CD4-positive, alpha-beta T cell treated with Interleukin-4 for 4 hours (primary cell): ENCODE data around the gene IGFBP5.

Experiments used
- DNase-seq: peaks from one replicate; pipeline ENCODE4 v3.0.0-alpha.2; 2020

The IGFBP5 gene

DNA sequence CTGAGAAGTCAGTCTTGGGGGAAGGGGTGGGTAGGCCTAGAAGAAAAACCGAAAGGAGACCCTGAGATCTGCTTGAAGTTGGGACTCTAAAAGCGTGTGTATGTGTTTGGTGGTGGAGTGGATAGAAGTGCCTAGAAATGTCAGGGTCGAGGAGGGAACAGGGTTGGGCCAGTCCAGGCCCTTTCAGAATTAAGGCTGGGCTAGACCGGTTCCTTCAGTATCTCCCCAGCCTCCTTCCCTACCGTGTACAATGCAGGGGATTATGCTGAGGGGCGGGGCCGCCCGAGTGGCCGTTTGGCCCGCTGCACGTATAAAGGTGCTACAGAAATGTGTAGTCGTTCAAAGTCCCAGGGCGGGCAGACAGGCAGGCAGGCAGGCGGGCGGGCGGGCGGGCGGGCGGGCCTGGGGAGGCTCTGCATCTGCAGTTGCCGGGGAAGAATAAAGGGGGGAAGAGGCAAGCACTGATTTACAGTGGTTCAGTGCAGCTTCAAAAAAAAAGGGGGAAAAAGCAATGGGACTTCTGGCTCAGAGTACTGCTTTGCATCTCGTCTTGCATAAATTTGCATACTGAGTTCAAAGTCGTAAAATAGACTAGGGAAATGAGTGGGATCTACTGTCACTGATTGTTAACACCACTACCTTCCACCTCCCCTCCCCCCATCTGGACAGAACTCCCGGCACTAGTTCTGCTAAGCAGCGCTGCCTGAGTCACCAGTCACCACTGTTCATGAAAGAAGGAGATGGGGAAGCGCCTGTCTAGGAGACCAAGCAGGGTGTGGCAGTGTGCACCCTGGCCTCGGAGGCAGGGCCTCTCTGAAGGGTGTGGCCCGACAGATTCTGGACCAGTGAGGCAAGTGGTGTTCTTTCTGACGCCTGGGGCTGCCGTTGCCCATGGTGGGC, 58.5 kb downstream of the IGFBP5 start:
- no peak for DNase-seq

DNA sequence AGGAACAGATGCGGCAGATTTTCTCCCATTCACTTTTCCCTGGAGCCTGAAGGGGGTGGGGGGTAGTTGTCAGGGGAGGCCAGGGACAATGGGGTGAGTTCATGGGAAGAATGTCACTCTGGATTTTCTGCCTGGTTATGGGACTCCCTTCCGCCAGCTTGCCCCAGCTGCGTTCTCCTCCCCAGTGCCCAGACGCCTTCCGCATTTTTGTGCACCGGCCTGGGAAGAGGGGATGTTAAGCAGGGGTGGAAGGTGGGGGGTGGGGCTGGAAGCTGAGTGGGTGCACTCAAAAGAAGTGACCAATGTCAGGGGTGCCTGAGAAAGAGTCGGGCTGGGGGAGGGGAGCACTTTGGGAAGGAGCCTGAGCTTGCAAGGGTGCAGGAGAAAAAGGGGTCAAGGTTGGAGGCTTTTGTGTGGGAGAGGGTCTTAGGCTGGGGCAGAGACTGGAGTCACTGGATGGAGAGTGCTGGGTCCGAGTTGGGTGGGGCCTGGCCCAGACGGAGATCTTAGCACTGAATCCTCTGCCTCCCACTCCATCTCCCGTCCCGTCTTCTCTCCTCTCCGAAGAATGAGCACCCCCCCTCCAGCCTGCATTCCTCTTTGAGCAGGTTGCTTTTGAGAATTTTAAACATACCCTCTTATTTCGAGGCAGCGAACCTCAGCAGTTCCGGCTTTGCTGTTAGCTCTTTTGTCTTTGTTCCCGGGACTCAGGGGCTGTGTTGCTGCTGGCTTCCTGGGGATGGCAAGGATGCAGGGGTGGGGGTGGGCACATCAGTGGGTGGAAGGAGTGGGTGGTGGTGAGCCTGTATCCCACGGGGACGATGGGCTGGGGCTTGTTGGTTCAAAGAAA, 59.4 kb downstream of the IGFBP5 start:
- DNase-seq: no peak

DNA sequence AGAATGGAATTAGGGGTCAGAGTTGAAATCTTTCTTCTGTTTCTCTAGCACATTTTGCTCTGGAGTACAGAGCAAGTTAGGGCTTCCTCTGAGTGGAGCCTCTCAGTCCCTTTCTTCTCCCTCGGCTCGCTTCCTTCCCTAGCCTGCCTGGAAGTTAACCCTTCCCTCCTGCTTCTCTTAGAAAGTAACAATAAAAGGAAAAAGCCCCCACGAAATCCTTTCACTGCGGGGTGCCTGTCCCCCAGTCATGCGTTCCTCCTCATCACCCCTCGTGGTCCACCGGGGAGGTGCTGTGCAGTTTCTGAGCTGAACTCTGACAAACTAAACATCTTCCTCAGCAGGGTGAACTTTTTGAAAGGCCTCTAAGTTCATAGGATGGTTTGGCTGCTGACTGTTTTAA, 60.2 kb downstream of the IGFBP5 start:
- DNase-seq: no peak

DNA sequence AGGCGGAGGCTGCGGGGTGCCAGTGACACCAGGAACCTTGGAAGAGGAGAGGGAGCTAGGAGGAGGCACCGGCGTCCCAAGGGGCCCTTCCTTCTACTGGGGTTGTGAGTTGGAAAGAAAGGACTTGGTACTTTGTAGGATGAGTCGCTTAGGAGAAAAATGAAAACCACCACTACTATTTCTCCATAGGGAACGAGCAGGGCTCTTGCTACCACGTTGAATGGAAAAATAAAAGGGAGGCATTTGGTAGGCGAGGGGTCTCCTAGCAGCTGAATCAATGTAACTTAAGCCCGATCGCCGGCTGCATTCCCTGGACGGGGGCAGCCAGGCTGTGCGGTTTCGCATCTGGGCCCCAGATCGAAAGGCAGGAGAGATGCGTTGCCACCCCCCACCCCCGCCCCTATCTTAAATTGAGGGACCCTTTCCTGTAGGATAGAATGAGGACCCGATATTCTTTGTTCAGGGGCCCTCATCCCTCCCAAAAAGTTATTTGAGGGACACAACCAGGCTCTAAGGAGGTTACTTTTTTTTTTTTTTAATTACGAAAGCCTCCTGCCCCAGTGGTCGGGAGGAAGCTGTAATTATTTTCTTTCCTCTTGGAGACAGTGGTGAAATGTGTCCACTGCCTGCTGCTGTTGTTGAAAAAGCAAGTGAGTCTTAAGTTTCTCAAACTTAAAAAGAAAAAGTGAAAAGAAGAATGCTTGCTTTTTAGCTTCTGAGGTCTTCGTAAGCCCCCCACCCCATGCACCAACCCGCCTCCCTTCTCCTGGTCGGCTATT, 60.8 kb downstream of the IGFBP5 start:
- DNase-seq: no peak

DNA sequence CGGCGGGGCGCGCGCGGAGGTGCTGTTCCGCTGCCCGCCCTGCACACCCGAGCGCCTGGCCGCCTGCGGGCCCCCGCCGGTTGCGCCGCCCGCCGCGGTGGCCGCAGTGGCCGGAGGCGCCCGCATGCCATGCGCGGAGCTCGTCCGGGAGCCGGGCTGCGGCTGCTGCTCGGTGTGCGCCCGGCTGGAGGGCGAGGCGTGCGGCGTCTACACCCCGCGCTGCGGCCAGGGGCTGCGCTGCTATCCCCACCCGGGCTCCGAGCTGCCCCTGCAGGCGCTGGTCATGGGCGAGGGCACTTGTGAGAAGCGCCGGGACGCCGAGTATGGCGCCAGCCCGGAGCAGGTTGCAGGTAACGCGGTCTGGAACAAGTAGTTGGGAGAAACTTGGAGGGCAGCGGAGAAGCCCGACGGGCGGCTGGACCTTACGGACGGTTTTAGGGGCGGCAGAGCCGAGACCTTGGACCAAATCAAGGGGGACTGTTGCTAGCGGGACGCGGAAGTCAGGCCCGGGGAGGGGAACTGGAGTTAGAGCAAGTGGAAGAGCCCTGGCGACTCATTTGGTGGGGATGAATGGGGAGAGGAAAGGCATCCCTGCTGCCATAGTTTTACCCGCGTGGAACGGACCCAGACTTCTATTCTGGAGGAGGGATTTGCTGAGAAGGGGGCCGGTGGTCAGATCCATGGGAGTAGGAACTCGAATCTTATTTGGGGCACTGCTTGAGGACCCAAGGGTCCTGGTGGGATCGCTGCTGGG, 61.6 kb downstream of the IGFBP5 start:
- no peak for DNase-seq

DNA sequence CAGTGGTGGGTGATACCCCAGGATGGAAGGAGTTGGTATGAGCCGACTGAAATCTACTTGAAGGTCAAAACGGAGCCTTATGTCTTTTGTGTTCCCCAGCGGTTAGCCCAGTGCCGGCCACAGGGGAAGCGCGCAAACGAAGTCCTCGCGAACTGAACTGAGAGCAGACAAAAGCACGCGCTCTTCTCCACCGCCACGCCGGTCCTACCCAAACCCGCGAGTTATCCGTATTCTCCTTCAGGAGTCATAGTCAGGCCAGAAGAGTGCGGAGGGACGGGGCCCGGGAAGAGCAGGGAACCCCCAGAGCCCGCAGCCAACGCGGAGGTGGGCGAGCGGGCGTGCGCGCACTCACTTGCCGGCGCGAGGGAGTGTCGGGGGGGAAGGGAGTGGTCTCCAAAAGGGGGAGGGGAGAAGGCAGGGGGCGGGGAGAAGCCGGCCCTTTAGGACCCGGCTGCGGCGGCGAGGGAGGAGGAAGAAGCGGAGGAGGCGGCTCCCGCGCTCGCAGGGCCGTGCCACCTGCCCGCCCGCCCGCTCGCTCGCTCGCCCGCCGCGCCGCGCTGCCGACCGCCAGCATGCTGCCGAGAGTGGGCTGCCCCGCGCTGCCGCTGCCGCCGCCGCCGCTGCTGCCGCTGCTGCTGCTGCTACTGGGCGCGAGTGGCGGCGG, 62.3 kb downstream of the IGFBP5 start, which contains the start of gene IGFBP2:
Gene IGFBP2, plus strand, starts transcription at position 469 of the 664 bp plus-strand sequence. Its CDS starts 104 bp downstream, at position 573.
- no peak for DNase-seq

DNA sequence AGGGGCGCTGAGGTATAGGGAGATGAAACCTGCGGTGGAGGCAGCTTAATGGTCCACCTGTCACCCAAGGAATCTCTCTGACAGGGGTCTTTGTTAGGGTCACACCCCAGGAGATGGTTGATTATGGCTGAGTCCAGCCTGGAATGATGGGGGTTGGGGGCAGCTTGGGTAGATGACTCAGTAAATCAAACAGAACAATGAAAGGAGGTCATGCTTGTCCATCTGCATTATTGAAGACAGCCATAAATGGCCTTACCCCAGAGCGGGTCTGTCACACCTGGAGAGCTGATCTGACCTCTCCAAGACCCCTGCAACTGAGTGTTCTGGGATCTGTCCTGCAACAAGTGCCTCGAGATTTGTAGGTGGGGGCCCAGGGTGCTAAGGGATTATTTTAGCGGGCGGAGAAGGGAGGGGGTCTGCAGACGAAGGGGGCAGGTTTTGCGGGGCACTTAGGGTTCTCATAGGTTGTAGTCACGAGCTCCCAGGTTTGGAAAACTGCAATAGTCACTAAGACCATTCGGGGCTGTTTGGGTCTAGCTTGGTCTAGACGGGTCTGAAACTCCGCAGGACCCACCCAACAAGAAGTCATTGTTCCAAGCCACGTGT, 62.9 kb downstream of the IGFBP5 start:
- DNase-seq: no peak

DNA sequence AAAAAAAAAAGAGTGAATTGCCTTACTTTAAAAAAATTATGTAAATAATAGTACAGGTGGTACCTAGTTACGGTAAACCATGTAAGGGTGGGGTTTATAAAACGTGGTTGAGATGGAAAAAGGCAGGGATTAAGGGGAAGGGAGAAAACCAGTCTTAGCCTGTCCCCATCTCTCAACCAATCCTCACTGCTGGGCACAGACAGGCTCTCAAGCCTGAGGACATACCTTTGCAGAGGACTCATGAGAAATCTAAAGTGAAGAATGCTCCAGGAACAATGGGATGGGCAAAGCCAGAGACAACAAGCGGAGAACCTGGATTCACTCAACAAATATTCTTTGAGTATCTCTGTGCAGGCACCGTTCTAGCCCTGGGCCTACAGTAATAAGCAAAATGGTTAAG, 65.6 kb downstream of the IGFBP5 start:
- DNase-seq: no peak

DNA sequence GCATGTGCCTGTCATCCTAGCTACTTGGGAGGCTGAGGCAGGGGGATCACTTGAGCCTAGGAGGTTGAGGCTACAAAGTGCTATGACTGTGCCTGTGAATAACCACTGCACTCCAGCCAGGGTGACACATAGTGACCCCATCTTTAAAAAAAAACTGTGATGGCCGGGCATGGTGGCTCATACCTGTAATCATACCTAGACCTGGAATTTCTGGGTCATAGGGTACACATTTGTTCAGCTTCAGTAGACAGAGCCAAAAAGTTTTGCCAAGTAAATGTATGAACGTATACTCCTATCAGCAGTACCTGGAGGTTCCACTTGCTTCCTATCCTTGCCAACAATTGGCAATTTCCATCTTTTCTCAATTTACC, 68.5 kb downstream of the IGFBP5 start:
- no peak for DNase-seq

DNA sequence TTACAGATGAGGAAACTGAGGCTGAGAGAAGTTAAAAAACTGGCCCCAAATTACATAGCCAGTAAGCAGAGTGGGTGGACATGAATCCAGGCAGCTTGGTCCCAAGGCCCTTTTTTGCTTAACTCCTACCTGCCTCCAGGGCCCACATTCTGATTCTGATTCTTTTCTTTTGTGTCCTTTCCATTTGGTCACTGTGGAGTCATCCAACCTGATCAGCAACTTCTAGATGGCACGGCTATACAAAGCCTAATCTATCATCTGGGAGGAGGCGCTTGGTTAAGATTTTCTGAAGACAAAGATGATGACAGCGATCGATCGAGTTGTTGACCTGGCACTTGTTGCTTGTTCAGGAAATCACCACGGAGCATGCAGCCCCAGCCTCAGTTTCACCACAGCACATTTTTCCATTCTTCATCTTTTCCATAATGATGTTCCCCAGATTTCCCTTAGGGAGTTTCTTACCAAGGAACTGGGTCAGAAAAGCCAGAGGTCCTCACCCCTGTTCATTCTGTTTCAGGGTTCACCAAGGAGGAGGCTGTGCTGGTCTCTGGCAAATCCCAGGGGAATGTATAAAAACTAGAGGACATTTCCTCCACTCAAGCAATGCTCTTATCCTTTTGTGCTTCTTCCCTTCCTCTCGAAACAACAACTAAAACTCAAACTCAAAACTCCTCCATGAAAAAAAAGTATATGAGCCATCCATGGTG, 69.0 kb downstream of the IGFBP5 start:
- no peak for DNase-seq

DNA sequence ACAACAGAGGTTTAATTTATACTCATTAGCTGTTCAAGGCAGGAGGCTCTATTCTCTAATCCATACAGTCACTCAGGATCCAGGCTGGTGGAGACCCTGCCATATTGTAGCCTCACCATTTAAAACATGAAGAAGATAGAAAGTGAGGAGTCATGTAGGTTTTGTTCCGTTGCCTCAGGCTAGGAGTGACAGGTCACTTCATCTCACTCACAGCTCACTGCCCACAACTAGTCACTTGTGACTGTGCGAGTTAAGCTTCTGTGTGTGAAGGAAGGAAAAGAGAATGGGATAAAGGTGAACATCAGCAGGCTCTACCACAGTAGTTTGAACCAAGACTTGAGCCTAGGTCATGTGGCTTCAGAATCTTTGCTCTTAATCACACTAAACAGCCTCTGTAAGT, 71.1 kb downstream of the IGFBP5 start:
- no peak for DNase-seq

DNA sequence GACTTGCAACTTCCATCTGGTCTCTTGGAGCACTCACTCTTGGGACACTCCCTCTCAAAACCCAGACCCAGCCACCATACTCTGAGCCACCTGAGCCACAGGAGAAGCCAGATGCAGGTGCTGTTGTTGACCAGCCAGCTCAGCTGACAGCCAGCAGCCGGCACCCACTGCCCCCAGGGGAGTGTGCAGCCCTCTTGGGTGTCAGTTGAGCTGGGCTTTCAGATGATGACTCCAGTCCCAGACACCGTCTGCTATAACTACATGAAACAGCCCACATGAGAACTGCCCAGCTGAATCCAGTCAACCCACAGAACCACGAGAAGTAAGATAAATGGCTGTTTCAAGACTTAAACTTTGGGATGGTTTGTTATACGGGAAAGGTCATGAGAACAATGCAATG, 72.8 kb downstream of the IGFBP5 start:
- DNase-seq: no peak
